GM21619 (cell line): Measurements from ENCODE around the gene NCKAP5.
"Not testable (repeated sequence)": the region's sequence is repeated elsewhere in the genome, so short reads cannot be mapped to it uniquely, and the experiment has no call there.

Experiments
- ATAC-seq: cut with Tn5 transposase; IDR thresholded peaks from one replicate; pipeline ENCODE4 v1.9.1; 2021; ENCODE audit not compliant: unreplicated experiment

Gene NCKAP5

DNA sequence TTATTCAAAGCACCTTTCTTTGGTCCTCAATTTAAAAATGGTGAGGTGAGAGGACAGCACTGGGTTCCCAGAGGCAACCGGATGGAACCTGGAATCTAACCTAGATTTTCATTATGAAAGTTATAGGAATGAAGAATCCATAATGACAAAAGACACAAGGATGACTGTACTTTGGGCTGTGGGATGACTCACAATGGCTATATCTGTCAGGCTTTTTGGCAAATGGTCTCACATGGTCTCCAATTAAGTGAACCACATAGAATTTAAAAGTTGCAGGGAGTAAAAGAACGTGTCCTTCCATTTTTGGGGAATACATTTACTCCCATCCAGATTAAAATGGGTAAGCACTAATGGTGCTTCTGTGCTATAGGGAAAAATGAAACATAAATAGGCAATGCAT is 866.5 kb downstream of the NCKAP5 start:
- no peak for ATAC-seq

DNA sequence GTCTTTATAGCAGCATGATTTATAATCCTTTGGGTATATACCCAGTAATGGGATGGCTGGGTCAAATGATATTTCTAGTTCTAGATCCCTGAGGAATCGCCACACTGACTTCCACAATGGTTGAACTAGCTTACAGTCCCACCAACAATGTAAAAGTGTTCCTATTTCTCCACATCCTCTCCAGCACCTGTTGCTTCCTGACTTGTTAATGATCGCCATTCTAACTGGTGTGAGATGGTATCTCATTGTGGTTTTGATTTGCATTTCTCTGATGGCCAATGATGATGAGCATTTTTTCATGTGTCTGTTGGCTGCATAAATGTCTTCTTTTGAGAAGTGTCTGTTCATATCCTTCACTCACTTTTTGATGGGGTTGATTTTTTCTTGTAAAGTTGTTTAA is 868.5 kb downstream of the NCKAP5 start:
- not testable (repeated sequence) for ATAC-seq

DNA sequence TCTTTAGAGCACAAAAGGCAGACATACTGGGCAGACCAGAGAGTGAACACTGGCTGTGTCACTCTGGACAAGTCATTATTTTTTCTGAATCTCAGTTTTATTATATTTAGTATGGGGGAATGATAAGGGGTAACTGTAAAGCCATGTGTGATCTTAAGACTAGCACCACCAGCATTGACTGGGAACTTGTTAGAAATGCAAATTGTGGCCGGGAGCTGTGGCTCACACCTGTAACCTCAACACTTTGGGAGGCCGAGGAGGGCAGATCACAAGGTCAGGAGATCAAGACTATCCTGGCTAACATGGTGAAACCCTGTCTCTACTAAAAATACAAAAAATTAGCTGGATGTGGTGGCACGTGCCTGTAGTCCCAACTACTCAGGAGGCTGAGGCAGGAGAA is 869.9 kb downstream of the NCKAP5 start:
- not testable (repeated sequence) for ATAC-seq

DNA sequence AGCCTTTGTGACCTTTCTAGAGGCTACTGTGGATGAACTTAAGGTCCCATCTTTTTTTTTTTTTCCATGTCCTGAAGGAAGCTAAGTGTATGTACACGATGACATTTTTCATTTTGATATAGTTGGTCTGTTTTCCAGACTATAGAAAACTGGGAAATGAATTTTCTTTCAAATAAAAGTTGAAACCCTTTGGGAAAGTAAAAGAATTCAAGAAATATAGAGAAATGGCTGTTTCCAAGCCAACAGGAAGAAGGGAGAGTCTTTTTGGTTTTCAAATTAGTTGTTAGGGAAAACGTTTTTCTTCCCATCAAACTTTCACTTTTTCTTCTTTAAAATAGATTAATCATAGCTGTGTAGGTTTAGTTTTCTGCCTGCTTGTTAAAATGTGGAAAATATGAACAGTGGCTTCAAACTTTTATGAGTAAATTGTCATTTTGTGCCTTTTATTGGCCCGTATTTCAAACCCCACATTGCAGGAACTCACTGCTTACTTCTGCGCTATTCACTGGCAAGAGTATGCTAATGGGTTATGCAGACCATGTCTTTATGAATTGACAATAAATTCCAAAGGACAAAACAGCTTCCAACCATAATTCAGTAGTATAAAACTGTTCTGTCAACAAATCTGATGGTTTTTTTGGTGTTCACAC is 870.6 kb downstream of the NCKAP5 start:
- ATAC-seq, result no peak

DNA sequence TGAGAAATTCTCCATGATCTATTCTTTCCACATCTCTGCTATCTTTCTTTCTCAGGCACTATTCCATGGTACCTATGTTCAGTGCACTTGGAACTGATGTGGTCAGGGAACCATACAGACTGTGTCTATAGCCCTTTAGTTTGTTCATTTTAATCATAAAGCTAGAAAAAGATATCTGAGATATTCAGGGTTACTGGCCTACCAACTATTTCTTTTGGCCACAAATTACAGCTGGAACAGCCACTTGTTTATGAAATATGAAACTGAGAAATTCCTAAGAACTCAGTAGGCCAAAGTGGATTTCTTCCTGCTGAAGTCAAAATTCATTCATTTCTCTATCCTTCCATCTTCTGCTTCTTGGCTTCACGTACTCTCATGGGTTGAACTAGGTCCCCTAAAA is 875.4 kb downstream of the NCKAP5 start:
- no peak for ATAC-seq

DNA sequence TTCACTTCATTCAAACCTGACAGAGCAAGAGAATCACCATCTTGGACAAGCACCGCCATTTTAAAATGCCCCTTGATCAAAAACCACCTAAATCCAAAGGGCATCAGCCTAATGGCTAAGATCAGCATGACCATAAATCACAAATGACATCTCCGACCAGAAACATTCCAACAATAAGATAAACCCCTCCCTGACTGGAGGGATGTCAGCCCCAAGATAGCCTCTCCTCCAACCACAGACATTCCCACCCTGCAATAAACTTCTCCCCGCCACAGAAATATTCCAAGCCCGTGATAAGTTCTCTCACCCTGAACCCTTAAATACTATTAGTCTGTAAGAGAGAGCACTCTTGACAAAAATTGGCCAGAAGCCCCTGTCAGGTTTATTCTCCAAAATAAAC is 876.7 kb downstream of the NCKAP5 start:
- ATAC-seq, result no peak

DNA sequence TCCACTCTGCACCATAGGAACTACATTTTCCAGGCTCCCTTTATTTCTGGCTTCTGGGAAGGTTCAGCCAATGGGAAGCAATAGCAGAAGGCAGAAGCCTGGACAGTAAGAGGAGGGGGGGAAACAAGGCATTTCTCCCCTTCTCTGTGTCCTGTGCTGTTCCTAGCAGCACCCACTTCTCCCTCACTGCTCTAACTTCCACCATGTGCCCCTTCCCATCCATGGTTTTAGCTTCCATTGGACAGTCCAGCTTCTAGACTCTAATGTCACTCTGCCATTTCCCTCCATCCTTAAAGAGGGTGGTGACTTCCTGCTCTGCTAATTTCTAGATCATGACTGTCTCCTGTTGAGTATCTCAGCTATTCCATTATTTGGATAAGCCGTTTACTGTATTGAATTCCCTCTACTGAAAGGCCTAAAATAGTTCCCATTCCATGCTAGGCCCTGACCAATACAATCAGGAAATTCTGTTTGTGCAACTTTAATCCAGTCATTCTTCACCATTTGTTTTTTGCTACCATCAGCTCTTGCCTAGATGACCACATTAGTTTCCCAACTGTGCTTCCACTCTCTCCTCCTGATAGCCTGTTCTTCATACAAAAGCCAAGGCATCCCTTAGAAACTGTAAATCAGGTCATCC is 877.5 kb downstream of the NCKAP5 start:
- ATAC-seq, result no peak

DNA sequence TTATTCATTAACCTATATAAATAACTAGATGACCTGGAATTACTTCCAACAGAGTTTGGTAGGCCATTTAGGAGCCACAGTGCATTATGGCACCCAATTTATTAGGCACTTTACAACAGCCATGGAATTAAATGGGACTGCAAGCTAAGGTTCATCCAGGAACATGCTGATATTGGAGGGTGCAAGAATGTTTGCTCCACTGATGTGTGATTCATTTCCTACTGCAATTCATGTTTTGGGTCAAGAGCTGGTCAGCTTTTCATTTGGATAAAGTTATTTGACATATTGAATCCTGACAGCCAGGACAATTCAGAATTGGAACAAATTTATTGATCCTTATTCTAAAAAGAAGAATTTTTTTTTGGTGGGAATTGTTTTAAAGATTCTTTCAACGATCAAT is 886.5 kb downstream of the NCKAP5 start:
- ATAC-seq, result no peak

DNA sequence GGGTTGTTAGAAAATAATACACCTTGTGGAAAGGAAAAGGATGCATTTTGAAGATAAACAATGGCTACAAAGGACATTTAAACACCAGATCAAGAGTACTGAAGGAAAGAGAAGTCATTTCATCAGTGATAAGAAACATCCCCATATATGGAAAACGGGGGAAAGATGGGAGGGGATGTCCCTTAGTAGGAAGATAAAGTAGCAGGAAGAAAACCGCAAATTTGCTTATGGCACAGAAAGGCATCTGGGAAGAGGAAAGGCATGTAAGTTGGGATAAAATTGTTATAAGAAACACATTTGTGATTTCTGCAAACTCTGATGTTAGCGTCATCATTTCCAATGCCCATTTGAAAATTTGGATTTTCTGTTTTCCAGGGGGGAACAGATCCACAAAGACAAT is 887.7 kb downstream of the NCKAP5 start:
- no peak for ATAC-seq

DNA sequence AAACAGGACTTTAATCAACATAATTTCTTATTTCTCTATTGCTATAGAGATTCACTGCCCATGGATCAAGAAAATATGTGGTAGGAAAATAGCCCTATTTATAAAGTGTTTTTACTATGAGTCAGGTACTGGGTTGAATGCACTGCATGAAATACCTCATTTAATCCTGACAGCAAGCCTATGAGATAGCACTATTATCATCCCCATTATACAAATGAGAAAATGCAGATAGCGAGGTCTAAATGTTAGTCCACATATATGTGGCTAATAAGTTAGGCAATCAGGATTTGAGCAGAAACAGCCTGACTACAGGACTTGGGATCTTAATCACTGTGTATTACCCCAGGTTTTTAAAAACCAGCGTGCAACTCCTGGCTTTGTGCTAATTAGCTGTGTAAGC is 889.8 kb downstream of the NCKAP5 start:
- ATAC-seq, result no peak

DNA sequence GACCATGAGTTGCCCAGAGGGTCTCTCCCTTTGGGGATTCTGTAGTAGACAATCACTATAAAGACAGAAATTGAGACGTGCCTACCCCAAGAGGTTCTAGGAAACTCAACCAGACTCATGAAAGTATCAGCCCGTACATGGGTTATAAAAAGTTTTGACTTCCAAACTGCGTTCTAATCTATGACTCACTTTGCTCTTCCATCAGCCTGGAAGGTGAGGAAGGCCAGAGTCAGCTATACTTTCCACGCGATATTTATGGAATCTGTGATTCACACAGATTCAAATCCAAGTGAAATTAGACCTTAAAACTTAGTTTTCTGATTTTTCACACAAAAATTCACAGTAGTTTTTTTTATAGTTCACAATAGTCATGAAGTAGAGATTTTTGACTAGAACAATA is 890.6 kb downstream of the NCKAP5 start:
- no peak for ATAC-seq

DNA sequence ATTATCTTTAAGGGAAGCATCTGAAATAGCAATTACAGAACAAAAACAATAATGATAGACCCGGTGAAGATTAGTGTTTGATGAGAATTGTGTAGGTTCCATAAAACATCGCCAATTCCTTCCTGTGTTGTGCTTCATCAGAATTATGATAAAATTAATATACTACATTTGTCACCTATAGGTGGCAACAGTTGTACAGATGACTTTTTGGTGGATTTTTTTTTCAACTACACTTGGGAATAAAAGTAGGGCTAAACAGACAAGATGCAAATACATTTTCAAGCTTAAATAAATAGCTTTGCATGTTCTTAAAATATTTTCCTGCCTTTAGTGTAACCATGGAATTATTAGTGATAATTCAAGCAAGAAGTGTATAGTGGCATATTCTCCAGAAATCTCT is 891.3 kb downstream of the NCKAP5 start:
- ATAC-seq, result no peak

DNA sequence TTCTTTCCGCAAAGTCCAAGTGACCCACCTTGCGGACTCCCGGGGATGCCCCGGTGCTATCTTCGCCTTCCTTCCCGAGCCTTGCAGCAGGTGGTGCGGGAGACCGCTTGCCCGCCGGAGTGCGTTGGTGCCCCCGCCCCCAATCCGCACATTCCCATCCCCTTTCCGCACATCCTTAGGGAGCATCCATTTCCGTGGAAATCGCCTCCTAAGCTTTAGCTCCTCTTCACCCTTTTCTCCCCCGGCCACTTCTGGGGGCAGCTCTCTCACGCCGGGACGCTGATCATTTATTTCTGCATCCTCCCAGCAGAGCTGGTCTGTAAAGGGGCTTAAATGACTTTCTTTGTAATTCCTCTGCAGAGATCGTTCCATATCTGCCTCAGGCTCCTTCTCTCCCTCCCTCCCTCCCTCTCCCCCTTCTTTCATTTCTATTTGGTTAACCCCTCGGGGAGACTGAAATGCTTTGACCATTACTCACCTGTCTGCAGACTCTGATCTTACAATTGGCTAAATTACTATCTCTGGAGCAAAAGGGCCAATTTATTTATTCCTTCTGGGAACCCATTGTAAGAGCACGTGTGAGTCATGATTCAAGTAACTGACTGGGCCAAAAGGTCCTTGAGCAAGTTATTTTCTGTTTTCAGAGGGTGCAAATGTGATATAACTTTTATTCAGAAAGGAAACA is 897.0 kb downstream of the NCKAP5 start:
- ATAC-seq, result no peak

DNA sequence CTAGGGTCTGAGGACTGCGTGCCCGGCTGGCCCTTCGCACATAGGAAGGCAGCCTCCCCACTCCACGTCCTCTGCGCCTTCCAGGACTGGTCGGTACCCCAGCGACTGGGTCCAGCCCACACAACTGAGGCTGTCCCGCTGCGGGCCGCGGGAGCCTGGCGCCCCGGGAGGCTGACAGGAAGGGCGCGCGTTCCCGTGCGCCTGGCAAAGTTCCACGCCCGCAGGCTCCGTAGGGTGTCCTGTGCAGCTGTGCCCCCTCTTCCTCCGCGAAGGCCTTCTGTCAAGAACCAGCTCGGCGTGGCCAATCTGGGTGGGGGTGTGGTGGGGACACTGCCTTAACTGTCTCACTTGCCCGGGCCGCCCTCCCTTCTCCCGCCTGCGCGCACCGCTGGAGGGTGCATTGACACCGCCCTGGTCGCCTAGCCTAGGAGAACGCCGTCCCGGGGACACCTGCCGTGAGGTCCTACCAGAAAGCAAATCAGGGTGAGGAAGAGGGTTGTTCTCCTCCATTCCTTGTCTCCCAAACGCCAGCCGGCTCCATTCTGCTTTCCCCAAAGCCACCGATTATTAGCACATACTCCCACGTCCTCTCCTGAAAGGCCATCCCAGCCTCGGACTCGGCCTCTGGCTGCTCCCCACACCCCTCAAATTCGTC is 897.6 kb downstream of the NCKAP5 start:
- no peak for ATAC-seq

DNA sequence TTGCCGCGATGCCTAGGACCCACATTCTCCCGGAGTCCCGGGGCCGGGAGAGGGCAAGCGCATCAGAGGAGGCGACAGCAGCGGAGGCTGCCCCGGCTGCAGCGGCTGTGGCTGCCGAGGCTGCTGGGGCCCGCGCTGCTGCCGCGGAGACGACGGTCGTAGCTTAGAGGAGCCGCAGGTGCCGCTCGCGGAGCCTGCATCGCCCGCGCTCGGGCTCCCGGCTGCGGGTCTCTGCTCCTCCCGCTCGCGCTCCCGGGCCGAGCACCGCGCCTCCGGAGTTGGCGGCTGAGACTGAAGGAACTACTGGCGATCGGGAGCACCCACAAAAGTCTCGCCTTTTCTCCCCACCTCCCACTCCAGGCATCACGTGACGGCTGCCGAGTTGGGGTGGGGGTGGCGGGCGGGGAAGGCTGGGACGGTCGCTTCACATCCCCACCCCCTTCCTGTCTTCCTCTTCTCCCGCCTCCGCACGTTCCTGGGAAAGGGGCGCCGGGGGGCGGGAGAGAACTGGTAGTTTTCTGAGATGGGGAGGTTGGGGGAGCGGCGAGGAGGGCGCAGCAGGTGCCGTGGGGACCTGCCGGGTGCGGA is 898.3 kb downstream of the NCKAP5 start, which contains the start of gene LYPD1:
TSS of gene LYPD1 (minus strand) at position 298 of the 588 bp plus-strand sequence. CDS start at position 25, 273 bp downstream.
- ATAC-seq, result no peak

DNA sequence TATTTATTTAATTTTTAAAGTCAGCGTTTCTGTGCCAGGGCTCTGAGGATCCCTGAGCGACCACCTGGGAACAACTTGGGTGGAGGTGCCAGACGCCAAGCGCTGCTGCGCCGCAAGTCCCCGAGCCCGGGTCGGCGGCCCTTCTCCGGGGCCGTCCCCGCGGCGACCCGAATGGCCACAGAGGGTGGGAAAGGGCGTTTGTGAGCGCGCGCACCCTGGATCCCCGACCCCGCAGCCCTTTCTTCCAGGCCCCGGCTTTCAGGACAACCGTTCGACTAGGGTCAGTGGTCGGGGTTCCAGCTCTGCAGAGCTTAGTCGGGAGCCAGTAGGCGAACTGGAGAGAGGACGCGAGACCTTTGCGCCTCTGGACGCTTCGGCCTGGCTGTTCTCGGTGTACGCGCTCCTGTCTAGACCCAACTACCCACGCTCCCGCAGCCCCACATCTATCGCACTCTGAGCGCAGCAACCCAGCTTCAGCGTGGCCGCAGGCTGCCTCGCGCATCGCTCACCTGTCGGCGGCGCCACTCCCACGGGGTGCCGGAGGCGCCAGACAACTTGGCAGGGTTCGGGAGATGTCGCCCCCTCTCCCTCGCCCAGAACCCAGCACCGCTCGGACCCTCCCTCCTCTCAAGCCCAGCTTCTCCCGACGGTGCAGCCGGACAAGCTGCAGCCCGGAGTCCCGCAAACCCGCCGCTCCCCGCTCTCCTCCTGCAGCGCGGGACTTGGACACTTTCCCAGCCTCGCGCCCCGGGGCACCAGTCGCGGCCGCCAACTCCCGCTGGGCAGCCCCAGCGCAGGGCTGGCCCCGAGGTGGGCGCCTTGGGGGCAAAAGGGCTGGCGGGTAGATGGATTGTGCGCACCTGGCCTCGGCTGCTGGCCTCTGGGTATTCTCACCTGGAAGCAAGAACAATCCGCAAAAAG is 899.0 kb downstream of the NCKAP5 start:
- no peak for ATAC-seq

DNA sequence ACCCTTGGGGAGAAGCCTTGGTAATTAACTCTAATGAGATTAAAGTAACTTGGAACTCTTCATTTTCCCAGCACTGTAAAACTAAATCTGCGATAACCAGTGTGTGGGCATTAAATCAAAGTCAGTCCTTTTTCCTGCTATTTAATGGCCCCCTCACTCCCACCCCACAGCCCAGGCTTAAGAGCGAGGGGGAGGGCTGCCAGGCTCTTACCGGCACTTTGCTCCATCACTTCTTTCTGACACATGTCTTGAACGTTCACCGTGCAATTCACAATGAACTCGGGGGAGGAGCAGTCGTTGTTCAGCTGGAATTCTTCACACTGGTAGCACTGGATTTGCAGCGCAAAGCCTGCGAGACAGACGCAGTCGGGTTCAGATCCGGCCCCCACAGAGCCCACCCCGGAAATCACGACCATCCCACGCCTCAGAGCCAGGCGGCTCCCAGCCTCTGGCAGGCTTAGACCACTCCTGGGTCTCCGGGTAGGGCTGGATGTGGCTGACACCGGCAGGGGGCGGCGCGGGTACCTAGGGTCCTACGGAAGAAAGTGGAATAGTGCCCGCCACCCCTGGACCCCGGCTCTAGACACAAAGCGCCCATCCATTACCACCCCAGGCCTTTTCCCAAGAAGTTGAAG is 900.0 kb downstream of the NCKAP5 start:
- ATAC-seq, result no peak

DNA sequence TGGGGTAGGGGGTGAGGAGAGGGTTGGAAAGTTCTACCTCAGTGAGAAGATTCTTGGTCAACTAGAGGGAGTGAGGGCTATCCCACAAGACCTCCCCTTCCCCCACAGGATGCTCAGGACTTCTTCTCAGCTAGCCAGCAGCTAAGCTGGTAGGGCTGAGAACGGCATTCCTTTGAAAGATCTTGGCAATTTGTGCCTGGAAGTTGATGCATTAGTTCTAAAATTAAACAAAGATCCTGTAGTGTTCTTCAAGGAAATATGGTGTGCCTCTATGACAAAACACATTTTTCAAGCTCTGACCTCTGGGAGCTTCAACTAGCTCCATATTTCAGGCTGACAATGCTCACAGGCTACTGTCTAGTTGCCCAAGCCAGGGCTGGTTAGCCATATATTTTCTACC is 900.6 kb downstream of the NCKAP5 start:
- no peak for ATAC-seq

DNA sequence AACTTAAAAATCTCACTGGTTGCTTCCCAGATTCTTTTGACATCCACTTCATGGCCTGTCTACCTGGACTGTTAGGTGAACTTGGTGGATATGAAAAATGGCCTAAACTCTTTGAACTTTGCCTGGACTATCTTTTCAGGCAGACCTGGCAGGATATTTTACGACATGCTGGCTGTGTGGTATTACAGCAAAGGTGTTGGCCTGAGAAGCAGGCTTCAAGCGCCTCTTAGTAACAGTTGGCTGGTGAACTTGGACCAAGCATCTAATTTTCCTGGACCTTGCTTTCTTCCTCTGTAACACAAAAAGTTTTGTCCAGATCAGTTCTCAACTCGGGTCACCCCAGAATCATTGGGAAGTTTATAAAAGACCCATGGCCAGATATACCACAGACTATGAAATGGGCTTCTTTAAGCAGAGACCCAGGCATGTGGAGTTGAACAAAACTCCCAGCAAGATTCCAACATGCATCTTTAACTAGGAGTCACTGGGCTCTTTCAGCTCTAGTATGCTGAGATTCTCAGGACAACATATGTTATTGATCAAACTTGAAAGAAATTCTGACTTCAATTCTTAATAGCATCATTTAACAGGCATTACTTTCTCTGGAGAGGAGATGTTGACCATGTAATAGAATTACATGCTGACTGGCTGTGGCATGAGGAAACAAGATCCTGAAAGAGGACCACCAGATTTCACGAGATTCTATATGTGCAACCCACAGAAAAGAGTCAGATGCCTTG is 902.7 kb downstream of the NCKAP5 start:
- ATAC-seq, result no peak
